GM19351 (cell line): ENCODE data around the gene ACOT7.
A peak's percentile ranks its signal among the peaks of the same experiment; 100 is the strongest.

ENCODE experiments used
- ATAC-seq: cut with Tn5 transposase; IDR thresholded peaks from one replicate; pipeline ENCODE4 v1.9.1; 2021; ENCODE audit warnings: mild to moderate bottlenecking, moderate library complexity; ENCODE audit not compliant: unreplicated experiment

The ACOT7 gene

GRCh38 chr1:6348511-6349191 is 44.9 kb downstream of the ACOT7 start:
- ATAC-seq = no peak

GRCh38 chr1:6347641-6348487 is 45.7 kb downstream of the ACOT7 start:
- no peak for ATAC-seq

GRCh38 chr1:6345460-6345859 is 48.1 kb downstream of the ACOT7 start:
- ATAC-seq = no peak

- no peak for ATAC-seq
These were observed 48.6 kb downstream of the ACOT7 start for GRCh38 chr1:6345009-6345408.

- ATAC-seq = peak; percentile 76
These were observed 49.8 kb downstream of the ACOT7 start for GRCh38 chr1:6343506-6344405.

- no peak for ATAC-seq
These were observed 51.5 kb downstream of the ACOT7 start for GRCh38 chr1:6342056-6342455.

- ATAC-seq = no peak
These were observed 54.9 kb downstream of the ACOT7 start for GRCh38 chr1:6338695-6339094.

- no peak for ATAC-seq
These were observed 56.6 kb downstream of the ACOT7 start for GRCh38 chr1:6336776-6337622.

GRCh38 chr1:6334261-6334993 is 59.1 kb downstream of the ACOT7 start:
- ATAC-seq = no peak

- ATAC-seq = no peak
These were observed 60.7 kb downstream of the ACOT7 start for GRCh38 chr1:6332821-6333220.

- ATAC-seq = no peak
These were observed 61.9 kb downstream of the ACOT7 start for GRCh38 chr1:6331543-6332273.

- no peak for ATAC-seq
These were observed 63.1 kb downstream of the ACOT7 start for GRCh38 chr1:6330410-6330911.

GRCh38 chr1:6329851-6330250 is 63.7 kb downstream of the ACOT7 start:
- ATAC-seq = no peak

GRCh38 chr1:6329396-6329795 is 64.2 kb downstream of the ACOT7 start:
- no peak for ATAC-seq

GRCh38 chr1:6328696-6329095 is 64.9 kb downstream of the ACOT7 start:
- ATAC-seq = no peak

GRCh38 chr1:6328091-6328490 is 65.5 kb downstream of the ACOT7 start:
- no peak for ATAC-seq

GRCh38 chr1:6325482-6325881 is 68.1 kb downstream of the ACOT7 start:
- no peak for ATAC-seq

- no peak for ATAC-seq
These were observed 71.4 kb downstream of the ACOT7 start for GRCh38 chr1:6322161-6322560.

GRCh38 chr1:6321205-6321604 is 72.4 kb downstream of the ACOT7 start:
- ATAC-seq = no peak
